Fibroblast of skin of right biceps (primary cell): ENCODE results near the gene PTPRM.
"Not testable (repeated sequence)": the region's sequence is repeated elsewhere in the genome, so short reads cannot be mapped to it uniquely, and the experiment has no call there.

Experiments
- DNase-seq: peaks from one replicate; pipeline ENCODE4 v3.0.0-alpha.2; 2013

Gene PTPRM

GRCh38 chr18:7918701-7919100 is 351.6 kb downstream of the PTPRM start:
- DNase-seq, result no peak

- no peak for DNase-seq
These were observed 352.4 kb downstream of the PTPRM start for GRCh38 chr18:7919565-7919964.

- DNase-seq, result peak; percentile 77
These were observed 354.9 kb downstream of the PTPRM start for GRCh38 chr18:7921938-7922587.

GRCh38 chr18:7923105-7923504 is 356.0 kb downstream of the PTPRM start:
- no peak for DNase-seq

- no peak for DNase-seq
These were observed 357.5 kb downstream of the PTPRM start for GRCh38 chr18:7924616-7925015.

GRCh38 chr18:7926526-7926925 is 359.4 kb downstream of the PTPRM start:
- DNase-seq, result no peak

GRCh38 chr18:7927119-7927518 is 360.0 kb downstream of the PTPRM start:
- DNase-seq, result no peak

- DNase-seq, result no peak
These were observed 364.6 kb downstream of the PTPRM start for GRCh38 chr18:7931763-7932162.

GRCh38 chr18:7937268-7937667 is 370.2 kb downstream of the PTPRM start:
- DNase-seq, result no peak

- no peak for DNase-seq
These were observed 372.4 kb downstream of the PTPRM start for GRCh38 chr18:7939521-7939920.

- DNase-seq, result no peak
These were observed 373.3 kb downstream of the PTPRM start for GRCh38 chr18:7940379-7940778.

GRCh38 chr18:7940971-7941370 is 373.9 kb downstream of the PTPRM start:
- DNase-seq, result no peak

GRCh38 chr18:7941533-7941932 is 374.4 kb downstream of the PTPRM start:
- no peak for DNase-seq

- DNase-seq, result peak; percentile 95
These were observed 378.8 kb downstream of the PTPRM start for GRCh38 chr18:7945882-7946281.

GRCh38 chr18:7946734-7947377 is 379.7 kb downstream of the PTPRM start:
- DNase-seq, result peak; percentile 85

GRCh38 chr18:7950380-7951136 is 383.4 kb downstream of the PTPRM start:
- peak; percentile 76 for DNase-seq

GRCh38 chr18:7953095-7953958 is 386.2 kb downstream of the PTPRM start:
- DNase-seq, result no peak

- DNase-seq, result peak; percentile 28
These were observed 387.1 kb downstream of the PTPRM start for GRCh38 chr18:7954238-7954637.

GRCh38 chr18:7955175-7955574 is 388.1 kb downstream of the PTPRM start:
- DNase-seq, result no peak

- no peak for DNase-seq
These were observed 390.2 kb downstream of the PTPRM start for GRCh38 chr18:7957297-7957696.

GRCh38 chr18:7958081-7958896 is 391.2 kb downstream of the PTPRM start:
- no peak for DNase-seq

- no peak for DNase-seq
These were observed 391.7 kb downstream of the PTPRM start for GRCh38 chr18:7958897-7959146.

- not testable (repeated sequence) for DNase-seq
These were observed 399.6 kb downstream of the PTPRM start for GRCh38 chr18:7966682-7967081.
